IPS-18c (cell line): ENCODE measurements around the gene DNA2.
"Not testable (repeated sequence)": the region's sequence is repeated elsewhere in the genome, so short reads cannot be mapped to it uniquely, and the experiment has no call there.

Source experiments
- H3K4me3 ChIP-seq: 2 replicates; pipeline ENCODE4 v1.7.0; 2013; ENCODE audit warnings: low read depth, mild to moderate bottlenecking, low read length, moderate library complexity; ENCODE audit not compliant: insufficient read depth
- H3K9me3 ChIP-seq: one replicate; pipeline ENCODE4 v1.6.1; 2013; ENCODE audit warnings: mild to moderate bottlenecking, low read length, moderate library complexity; ENCODE audit not compliant: control insufficient read depth, insufficient read depth

DNA2 gene

GRCh38 chr10:68464729-68465128 lies 7.0 kb downstream of the DNA2 start:
- H3K9me3 ChIP-seq, H3K4me3 ChIP-seq: not testable (repeated sequence)

DNA sequence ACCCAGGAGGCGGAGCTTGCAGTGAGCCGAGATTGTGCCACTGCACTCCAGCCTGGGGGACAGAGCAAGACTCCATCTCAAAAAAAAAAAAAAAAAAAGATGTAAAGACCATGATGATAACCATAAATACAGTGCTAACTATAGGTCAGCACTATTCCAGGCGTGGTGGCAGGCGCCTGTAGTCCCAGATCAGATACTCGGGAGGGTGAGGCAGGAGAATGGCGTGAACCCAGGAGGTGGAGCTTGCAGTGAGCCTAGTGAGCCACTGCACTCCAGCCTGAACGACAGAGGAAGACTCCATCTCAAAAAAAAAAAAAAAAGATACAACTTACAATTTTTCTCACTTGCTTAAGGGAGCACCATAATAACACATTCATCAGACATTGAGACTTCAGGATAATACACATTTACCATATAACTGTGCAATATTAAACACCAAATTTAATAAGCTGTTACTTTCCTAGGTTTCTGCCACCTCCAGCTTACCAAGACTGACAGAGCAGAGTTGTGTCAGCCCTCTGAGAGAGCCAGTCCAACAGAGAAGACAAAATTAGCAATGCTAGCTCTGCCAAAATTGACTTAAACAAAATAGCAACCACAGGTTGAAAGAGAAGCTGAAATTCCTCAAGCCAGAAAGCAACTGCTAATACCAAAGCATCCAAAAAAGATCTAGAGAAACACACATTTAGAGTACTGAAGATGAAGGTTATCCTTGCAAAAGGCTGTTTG lies 8.2 kb downstream of the DNA2 start:
- H3K4me3 ChIP-seq, result no peak overlapping the region
- no peaks in the 10 kb centered on the region for H3K9me3 ChIP-seq

GRCh38 chr10:68462536-68462935 lies 9.2 kb downstream of the DNA2 start:
- Histone ChIP-seq H3K9me3 (no peaks in the 10 kb centered on the region), H3K4me3 (no peak overlapping the region)

GRCh38 chr10:68461032-68461431 lies 10.7 kb downstream of the DNA2 start:
- Histone ChIP-seq H3K4me3 (no peak overlapping the region), H3K9me3 (no peaks in the 10 kb centered on the region)

- not testable (repeated sequence) for H3K4me3 ChIP-seq, H3K9me3 ChIP-seq
Observed at GRCh38 chr10:68449698-68450097, 22.1 kb downstream of the DNA2 start.

DNA sequence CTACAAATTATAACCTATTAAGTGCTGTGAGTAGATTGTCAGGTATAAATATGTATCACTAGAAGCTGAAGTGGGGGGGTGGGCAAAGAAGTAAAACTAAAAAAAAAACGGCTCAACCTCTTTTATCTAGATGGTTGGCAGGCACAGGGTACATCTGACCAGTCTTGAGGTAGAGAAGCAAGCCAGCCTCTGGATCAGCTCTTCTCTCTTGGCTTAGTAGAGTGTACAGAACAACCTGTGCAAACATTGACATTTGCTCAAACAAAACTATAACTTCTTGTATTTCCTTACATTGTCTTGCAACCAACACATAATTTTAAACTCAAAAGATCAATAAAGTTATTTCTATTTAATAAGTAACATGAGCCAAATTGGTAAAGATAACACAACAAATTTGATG lies 25.6 kb downstream of the DNA2 start:
- Histone ChIP-seq H3K9me3 (no peaks in the 10 kb centered on the region), H3K4me3 (no peak overlapping the region)

- H3K4me3 ChIP-seq, result no peak overlapping the region
- H3K9me3 ChIP-seq, result no peaks in the 10 kb centered on the region
Observed at GRCh38 chr10:68442971-68443370, 28.8 kb downstream of the DNA2 start.

DNA sequence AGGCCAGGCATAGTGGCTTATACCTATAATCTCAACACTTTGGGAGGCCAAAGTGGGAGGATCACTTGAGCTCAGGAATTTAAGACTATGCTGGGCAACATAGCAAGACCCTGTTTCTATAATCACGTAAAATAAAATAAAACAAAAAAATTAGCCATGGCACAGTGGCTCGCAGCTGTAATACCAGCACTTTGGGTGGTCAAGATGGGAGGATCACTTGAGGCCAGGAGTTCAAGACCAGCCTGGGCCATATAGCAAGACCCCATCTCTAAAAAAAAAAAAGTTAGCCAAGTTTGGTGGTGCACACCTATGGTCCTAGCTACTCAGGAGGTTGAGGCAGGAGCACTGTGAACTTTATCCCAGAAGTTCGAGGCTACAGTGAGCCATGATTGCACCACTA lies 30.9 kb downstream of the DNA2 start:
- Histone ChIP-seq H3K9me3 (no peaks in the 10 kb centered on the region), H3K4me3 (no peak overlapping the region)

GRCh38 chr10:68435803-68436202 lies 36.0 kb downstream of the DNA2 start:
- Histone ChIP-seq H3K9me3 (no peaks in the 10 kb centered on the region), H3K4me3 (no peak overlapping the region)

DNA sequence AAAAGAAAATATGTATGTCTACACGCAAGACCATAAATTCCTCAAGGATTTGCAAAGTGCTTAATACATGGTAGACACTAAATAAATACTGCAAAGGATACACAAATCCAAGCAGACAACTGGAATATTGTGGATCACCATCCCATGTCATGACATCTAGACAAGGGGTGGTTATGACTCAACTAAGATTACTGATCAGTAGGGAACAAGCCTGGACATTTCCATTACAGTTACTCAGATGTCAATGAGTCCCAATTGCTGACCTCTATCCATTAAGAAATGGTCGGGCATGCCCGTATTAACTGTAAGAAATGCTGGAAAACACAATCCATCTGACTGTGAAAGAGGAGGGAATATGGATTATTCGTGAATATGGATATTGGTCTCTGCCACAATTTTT lies 37.1 kb downstream of the DNA2 start:
- H3K4me3 ChIP-seq, result no peak overlapping the region
- H3K9me3 ChIP-seq, result no peaks in the 10 kb centered on the region

DNA sequence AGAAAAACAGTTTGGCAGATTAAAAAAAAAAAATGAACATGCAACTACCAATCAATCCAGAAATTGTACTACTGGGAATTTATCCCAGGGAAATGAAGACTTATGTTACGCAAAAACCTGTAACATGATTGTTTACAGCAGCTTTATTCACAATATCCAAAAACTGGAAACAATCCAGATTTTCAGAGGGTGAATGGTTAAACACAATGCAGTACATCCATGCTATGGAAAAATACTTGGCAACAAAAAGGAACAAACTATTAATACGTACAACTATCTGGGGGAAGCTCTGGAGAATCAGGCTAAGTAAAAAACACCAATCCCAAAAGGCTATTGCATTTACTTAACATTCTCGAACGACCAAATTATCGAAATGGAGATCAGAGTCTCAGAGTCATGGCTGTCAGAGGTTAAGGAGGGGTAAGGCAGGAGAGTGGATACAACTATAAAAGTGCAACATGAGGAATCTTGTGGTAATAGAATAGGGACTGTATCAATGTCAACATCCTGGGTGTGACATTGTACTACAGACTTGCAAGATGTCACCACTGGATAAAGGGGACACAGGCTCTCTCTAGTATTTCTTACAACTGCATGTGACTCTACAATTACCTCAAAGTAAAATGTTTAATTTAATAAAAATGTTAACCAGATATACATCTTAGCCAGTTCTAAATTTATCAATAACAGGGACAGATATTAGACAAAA lies 43.2 kb downstream of the DNA2 start:
- H3K4me3 ChIP-seq, result no peak overlapping the region
- peaks cover 2% of the 10 kb centered on the region for H3K9me3 ChIP-seq

GRCh38 chr10:68424454-68425014 lies 47.2 kb downstream of the DNA2 start:
- Histone ChIP-seq H3K9me3 (peaks cover 2% of the 10 kb centered on the region), H3K4me3 (no peak overlapping the region)

DNA sequence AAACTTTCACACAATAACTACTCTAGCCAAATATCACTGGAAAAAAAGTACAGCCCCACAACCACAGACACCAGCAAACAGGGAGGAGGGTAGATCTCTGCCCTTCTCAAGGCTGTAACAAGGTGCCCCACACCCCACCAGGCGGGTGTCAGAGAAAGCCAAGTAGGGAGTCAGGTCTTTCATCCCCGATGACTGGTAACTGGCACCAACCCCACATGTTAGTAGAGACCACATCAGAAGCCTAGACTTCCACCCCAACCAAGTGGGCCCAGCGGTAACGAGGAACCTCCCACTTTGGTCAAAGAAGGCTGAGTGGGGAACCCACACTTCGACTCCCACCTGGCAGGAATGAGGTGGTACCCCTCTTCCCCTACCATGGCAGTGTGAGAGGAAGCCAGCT lies 48.3 kb downstream of the DNA2 start:
- no peak overlapping the region for H3K4me3 ChIP-seq
- H3K9me3 ChIP-seq, result peaks cover 2% of the 10 kb centered on the region

DNA sequence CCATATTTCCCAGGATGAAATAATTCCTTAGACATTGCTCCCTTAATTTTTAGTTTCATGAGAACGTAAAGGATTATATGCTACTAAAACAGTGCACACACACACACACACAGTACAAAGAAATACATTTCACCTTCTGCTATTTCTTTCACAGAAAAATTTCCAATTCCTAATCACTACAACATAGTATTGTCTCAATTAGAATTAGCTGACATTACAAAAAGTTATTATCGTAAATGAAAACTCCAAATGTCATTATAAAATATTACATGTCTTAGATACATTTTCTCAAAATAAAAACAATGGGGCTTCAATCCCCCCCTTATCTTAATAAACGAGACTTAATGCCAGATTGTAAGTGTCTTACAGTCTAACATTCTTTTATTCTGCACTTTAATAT lies 52.4 kb downstream of the DNA2 start:
- no peak overlapping the region for H3K4me3 ChIP-seq
- H3K9me3 ChIP-seq, result peaks cover 3% of the 10 kb centered on the region

DNA sequence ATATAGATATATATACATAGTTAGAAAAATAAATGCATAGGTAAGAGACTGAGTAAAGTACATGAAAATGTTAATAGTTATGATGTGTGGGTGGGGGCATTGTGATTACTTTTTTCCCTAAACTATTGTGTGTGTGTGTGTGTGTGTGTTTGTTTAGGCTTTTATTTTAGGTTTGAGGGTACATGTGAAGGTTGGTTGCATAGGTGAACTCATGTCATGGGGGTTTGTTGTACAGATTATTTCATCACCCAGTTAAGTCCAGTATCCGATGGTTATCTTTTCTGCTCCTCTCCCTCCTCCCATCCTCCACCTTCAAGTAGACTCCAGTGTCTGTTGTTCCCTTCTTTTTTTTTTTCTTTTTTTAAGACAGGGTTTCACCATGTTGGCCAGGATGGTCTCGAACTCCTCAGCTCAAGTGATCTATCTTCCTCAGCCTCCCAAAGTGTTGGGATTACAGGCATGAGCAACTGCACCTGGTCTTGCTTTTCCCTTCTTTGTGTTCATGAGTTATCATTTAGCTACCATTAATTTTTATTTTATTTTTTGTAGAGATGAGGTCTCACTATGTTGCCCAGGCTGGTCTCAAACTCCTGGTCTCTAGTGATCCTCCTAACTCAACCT lies 62.8 kb downstream of the DNA2 start:
- H3K9me3 ChIP-seq, result peaks cover 2% of the 10 kb centered on the region
- no peak overlapping the region for H3K4me3 ChIP-seq

DNA sequence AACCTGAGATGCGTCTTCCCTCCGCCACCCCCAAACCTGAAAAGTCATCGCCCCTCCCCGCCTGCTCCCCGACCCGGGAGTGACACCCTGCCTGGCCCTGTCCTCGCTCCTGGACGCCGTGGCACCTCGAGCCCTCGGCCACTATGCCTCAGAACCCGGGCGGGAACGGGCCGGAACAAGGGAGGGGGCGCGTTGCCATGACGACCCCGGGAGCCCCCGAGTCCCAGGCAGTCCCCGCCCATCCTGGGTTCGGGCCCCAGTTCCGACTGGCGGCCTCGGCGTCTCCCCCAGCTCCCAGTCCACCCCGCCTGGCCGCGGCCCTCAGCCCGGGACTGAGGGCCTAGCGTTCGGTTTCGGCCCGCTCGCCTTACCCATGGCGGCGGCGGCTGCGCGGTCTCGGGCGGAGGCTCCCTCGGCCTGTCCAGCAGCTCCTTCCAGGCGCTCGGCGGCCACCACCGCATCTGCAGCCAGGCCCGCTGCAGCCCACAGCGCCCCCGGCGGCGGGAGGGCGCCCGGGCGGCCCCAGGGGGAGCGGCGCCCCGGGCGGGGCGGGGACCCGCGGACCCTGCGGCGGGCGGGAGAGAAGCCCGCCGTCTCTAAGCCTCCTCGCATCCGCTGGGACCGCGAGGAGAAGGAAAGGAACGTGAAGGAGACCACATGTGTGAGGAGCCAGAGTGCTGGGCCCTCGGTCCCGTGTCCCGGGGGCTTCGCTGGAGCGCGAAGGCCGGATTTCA lies 64.8 kb downstream of the DNA2 start, which contains the start of gene RUFY2:
Gene RUFY2 (minus strand): TSS at position 463 of the 734 bp plus-strand sequence. CDS start 88 bp downstream, at position 375.
- peaks cover 2% of the 10 kb centered on the region for H3K9me3 ChIP-seq

DNA sequence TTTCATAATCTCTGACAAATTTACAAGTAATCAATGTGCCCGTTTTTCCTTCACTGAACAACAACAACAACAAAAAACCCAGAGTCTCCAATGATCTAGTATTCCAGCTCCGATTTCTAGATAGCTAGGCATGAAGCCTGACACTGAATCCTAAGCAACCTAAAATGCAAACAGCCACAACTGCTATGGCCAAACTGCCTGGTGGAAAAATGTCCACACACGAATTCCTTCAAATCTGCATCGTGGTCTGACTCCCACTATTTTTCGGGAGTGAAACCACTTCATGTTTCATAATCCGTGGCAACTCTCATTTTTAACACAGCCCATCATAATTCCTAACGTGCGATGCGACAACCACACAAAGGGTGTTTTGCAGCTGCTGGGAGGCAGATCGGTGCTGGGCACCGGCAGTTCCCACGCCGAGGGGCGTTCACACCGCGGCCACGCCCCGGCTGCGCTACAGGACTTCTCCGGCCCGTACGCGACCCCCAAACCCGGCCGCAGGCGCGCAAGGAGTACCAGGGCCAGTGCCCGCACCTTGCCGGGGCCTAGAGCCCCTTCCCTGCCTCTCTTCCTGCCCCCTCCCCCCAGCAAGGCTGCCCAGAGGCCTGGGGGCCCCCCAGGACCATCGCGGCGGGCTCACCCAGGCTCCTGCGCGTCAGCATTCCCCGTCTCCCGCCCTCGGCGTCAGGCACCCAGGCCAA lies 65.5 kb downstream of the DNA2 start:
- Histone ChIP-seq H3K9me3 (peaks cover 2% of the 10 kb centered on the region), H3K4me3 (peak overlapping the region; percentile 97)

More for the DNA sequence above, 64.8 kb downstream of the DNA2 start, which contains the start of gene RUFY2:
- H3K4me3 ChIP-seq, result peak within 1 kb of the TSS; percentile 97
